HFF-Myc (cell line): Measurements from ENCODE around the gene ST6GALNAC3.

Source experiments
- DNase-seq: peaks from one replicate; pipeline ENCODE4 v3.0.0-alpha.2; 2011; ENCODE audit warnings: low read depth; ENCODE audit errors: extremely low read depth
- H3K4me3 ChIP-seq: replicated peaks from 2 replicates; pipeline ENCODE4 v1.5.1; 2011; ENCODE audit warnings: low read depth, mild to moderate bottlenecking, control low read depth, low read length
- TF ChIP-seq, protein P1 (sequence below): IDR thresholded peaks from 2 replicates; pipeline ENCODE4 v1.5.1; 2012; ENCODE audit warnings: mild to moderate bottlenecking, low read depth, low read length, control low read depth; ENCODE audit errors: missing control alignments

ST6GALNAC3 gene

DNA sequence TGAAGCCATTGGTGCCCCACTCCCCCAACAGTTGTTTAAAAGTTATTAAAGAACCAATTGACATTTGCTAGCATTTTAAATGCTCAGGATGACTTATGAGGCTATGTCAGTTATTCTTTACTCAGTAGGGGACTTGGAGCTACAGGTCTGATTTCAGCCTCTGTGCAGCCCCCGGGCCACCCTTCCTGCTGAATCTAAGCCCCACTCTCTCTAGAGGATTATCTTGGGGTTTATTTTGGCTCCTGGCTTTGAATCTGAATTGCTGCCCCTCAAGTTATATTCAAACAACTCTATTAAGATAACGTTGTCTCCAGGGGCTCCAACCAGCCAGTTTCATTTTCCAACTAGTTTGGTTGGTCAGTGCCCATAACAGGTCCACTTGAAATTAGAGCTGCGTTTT, 135.1 kb downstream of the ST6GALNAC3 start:
- no peak for DNase-seq
- TF ChIP-seq, protein P1, sequence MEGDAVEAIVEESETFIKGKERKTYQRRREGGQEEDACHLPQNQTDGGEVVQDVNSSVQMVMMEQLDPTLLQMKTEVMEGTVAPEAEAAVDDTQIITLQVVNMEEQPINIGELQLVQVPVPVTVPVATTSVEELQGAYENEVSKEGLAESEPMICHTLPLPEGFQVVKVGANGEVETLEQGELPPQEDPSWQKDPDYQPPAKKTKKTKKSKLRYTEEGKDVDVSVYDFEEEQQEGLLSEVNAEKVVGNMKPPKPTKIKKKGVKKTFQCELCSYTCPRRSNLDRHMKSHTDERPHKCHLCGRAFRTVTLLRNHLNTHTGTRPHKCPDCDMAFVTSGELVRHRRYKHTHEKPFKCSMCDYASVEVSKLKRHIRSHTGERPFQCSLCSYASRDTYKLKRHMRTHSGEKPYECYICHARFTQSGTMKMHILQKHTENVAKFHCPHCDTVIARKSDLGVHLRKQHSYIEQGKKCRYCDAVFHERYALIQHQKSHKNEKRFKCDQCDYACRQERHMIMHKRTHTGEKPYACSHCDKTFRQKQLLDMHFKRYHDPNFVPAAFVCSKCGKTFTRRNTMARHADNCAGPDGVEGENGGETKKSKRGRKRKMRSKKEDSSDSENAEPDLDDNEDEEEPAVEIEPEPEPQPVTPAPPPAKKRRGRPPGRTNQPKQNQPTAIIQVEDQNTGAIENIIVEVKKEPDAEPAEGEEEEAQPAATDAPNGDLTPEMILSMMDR = no peak
- no peak overlapping the region for H3K4me3 ChIP-seq

DNA sequence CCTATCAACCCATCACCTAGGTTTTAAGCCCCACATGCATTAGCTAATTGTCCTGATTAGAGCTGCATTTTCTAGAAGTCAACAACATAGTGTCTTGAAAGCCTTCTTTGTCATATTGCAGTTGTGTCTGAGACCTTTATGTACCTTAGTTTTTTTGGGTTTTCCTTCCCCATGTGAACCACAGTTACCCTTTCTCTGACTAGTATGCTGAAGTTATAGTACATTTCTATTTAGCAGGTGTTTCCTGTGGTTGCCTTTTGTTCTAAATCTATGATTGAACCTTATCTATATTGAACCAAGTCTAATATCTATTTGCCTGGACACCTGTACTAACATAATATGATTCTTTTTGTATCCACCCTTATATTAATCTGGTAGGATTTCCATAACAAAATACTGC, 135.6 kb downstream of the ST6GALNAC3 start:
- no peak overlapping the region for H3K4me3 ChIP-seq
- TF ChIP-seq, protein P1 = no peak
- no peak for DNase-seq

DNA sequence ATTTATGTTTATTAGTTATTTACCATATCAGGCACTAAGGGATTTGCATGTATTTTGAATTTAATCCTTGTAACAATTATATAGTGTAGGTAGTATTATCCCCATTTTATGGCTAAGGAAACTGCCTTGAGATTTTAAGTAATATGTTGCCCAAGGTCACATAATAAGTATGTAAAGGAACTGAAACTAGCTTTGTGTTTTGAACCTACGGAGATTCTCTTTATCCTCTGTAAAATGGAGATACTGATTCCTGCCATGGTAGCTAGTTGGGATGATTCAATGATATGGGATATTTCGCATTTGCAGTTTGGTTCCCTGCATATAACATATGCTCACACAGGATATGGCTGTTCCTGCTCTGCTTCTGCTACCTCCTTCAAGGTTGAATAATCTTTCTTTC, 144.3 kb downstream of the ST6GALNAC3 start:
- TF ChIP-seq, protein P1 = no peak
- no peak for DNase-seq
- no peak overlapping the region for H3K4me3 ChIP-seq

GRCh38 chr1:76219366-76219818, 144.8 kb downstream of the ST6GALNAC3 start:
- H3K4me3 ChIP-seq = no peak overlapping the region
- TF ChIP-seq, protein P1 = no peak
- no peak for DNase-seq

DNA sequence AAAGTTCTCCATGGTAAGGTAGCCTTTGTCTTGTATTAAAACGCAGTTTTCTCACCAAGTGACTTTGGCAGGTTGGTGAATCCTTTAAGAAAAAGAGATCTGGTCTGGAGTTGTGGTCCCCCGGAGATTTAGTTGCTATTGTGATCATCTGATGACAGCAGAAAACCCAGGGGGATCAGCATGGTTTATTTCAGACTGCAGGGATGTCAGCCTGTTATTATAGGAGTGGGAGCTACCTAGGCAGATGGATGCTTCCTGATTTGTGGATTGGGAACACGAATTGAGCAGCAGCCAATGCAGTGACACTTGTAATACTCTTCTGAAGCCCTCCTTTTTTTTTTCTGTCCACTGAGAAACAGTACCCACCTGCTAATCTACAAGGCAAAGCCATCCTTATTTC, 150.2 kb downstream of the ST6GALNAC3 start:
- DNase-seq = no peak
- TF ChIP-seq, protein P1 = no peak
- H3K4me3 ChIP-seq = no peak overlapping the region

DNA sequence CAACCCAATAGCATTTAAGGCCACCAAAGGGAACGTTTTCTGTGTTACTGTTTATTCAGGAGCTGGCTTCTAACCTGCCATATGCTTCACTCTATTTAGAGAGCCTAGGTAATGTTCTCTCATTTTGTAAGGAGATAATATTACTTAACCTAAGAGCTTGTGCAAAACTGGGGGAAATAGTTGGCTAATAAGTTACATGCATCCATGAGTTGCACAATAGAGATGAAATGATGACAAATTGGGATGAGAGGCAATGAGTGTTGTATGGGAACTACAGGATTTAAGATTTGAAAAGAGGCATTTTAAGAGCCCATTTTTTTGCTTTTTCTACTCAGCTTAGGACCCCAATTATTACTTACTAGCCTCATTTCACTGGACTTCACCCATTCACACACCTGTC, 151.0 kb downstream of the ST6GALNAC3 start:
- TF ChIP-seq, protein P1 = no peak
- H3K4me3 ChIP-seq = no peak overlapping the region
- no peak for DNase-seq

GRCh38 chr1:76227621-76228020, 153.1 kb downstream of the ST6GALNAC3 start:
- no peak for DNase-seq
- no peak overlapping the region for H3K4me3 ChIP-seq
- TF ChIP-seq, protein P1 = no peak
